NB4 (cell line): ENCODE results near the gene NCAPG2.

Experiments
- CTCF ChIP-seq: IDR thresholded peaks from one replicate; pipeline ENCODE4 v1.5.1; 2012; ENCODE audit warnings: low read depth, low read length
- MYC ChIP-seq: IDR thresholded peaks from 2 replicates; pipeline ENCODE4 v1.6.1; 2011; ENCODE audit warnings: low read depth, low read length

GRCh38 chr7:158695056-158695455, 9.5 kb downstream of the NCAPG2 start:
- TF ChIP-seq CTCF (no peak), MYC (no peak)
